ENCODE results near the gene TKFC.

TKFC gene

GRCh38 chr11:61390161-61390560 is 57.1 kb downstream of the TKFC start:
- H3K14ac ChIP-seq (ENCODE audit: low read length): no peak overlapping the region
- H2BK15ac ChIP-seq (ENCODE audit: low read length): no peak overlapping the region
- no peak overlapping the region for H2AFZ ChIP-seq (ENCODE audit: low read length)
- no CpG with 5 or more reads among the region's 1 CpG for WGBS, 2 donors (ENCODE audit: extremely low coverage in 2 of 2, insufficient read length in 2 of 2, insufficient replicate concordance in 1 of 2)
- peaks cover 0 to 2% (median 0%) of the 10 kb centered on the region in 3 experiments for H3K27me3 ChIP-seq (ENCODE audit: control insufficient read depth in 3 of 3, insufficient read depth in 3 of 3, low read depth in 1 of 3, low read length in 3 of 3)
- H3K4me1 ChIP-seq (ENCODE audit: control insufficient read depth in 2 of 2, insufficient read depth in 1 of 2, low read depth in 1 of 2, low read length in 2 of 2): peaks cover 0 to 2% of the 10 kb centered on the region in 2 donors
- no peak overlapping the region for H4K8ac ChIP-seq (ENCODE audit: low read depth, low read length)
- no peak overlapping the region for H3K18ac ChIP-seq (ENCODE audit: low read length)
- DNase-seq (ENCODE audit: low spot score): no peak
- no peak overlapping the region for H3K4me2 ChIP-seq (ENCODE audit: insufficient read depth, low read length, poor library complexity, severe bottlenecking)
- H2AK5ac ChIP-seq (ENCODE audit: low read depth, low read length): no peak overlapping the region
- H2BK12ac ChIP-seq (ENCODE audit: low read length): no peak overlapping the region
- no peak overlapping the region for H2BK5ac ChIP-seq (ENCODE audit: low read length)
- no peak overlapping the region for H2BK120ac ChIP-seq (ENCODE audit: low read depth, low read length)
- H4K91ac ChIP-seq (ENCODE audit: low read depth, low read length, poor library complexity): no peak overlapping the region
- H3K79me1 ChIP-seq (ENCODE audit: low read depth, low read length): no peaks in the 10 kb centered on the region
- peaks cover 3 to 8% of the 10 kb centered on the region in 2 donors for H3K9me3 ChIP-seq (replicated peaks in 1 of 2; ENCODE audit: control insufficient read depth in 2 of 2, insufficient read depth in 1 of 2, low read depth in 1 of 2, low read length in 2 of 2)
- peaks cover 3 to 12% of the 10 kb centered on the region in 2 donors for H3K36me3 ChIP-seq (replicated peaks in 1 of 2; ENCODE audit: control insufficient read depth in 2 of 2, insufficient read depth in 2 of 2, low read length in 2 of 2)
- no peak overlapping the region for H3K27ac ChIP-seq (replicated peaks; ENCODE audit: low read length)
- no peak overlapping the region for H3K9ac ChIP-seq (ENCODE audit: low read depth, low read length, poor library complexity)
- no peak overlapping the region for H3K4me3 ChIP-seq (ENCODE audit: low read length in 2 of 2)
- no peak overlapping the region for H3K23ac ChIP-seq (ENCODE audit: low read depth, low read length, poor library complexity)
- no peak overlapping the region for H3K4ac ChIP-seq (ENCODE audit: low read length)

- peaks cover 9 to 34% of the 10 kb centered on the region in 2 donors for H3K36me3 ChIP-seq (replicated peaks in 1 of 2; ENCODE audit: control insufficient read depth in 2 of 2, insufficient read depth in 2 of 2, low read length in 2 of 2)
- no peak overlapping the region for H3K23ac ChIP-seq (ENCODE audit: low read depth, low read length, poor library complexity)
- H4K8ac ChIP-seq (ENCODE audit: low read depth, low read length): no peak overlapping the region
- peak overlapping the region; percentile 92 for H2AFZ ChIP-seq (ENCODE audit: low read length)
- H3K27ac ChIP-seq (replicated peaks; ENCODE audit: low read length): no peak overlapping the region
- no peak overlapping the region for H3K14ac ChIP-seq (ENCODE audit: low read length)
- H3K4ac ChIP-seq (ENCODE audit: low read length): no peak overlapping the region
- DNase-seq (ENCODE audit: low spot score): peak; percentile 11
- peaks cover 0 to 2% (median 0%) of the 10 kb centered on the region in 3 experiments for H3K27me3 ChIP-seq (ENCODE audit: control insufficient read depth in 3 of 3, insufficient read depth in 3 of 3, low read depth in 1 of 3, low read length in 3 of 3)
- H4K91ac ChIP-seq (ENCODE audit: low read depth, low read length, poor library complexity): no peak overlapping the region
- H2BK12ac ChIP-seq (ENCODE audit: low read length): no peak overlapping the region
- peaks cover 0 to 2% of the 10 kb centered on the region in 2 donors for H3K4me1 ChIP-seq (ENCODE audit: control insufficient read depth in 2 of 2, insufficient read depth in 1 of 2, low read depth in 1 of 2, low read length in 2 of 2)
- peak overlapping the region; percentile 77 to 87 for H3K4me3 ChIP-seq (ENCODE audit: low read length in 2 of 2)
- H3K9ac ChIP-seq (ENCODE audit: low read depth, low read length, poor library complexity): peak overlapping the region; percentile 93
- H2BK120ac ChIP-seq (ENCODE audit: low read depth, low read length): no peak overlapping the region
- no peak overlapping the region for H2AK5ac ChIP-seq (ENCODE audit: low read depth, low read length)
- WGBS, 2 donors (ENCODE audit: extremely low coverage in 2 of 2, insufficient read length in 2 of 2, insufficient replicate concordance in 1 of 2): no CpG with 5 or more reads among the region's 15 CpGs
- peak overlapping the region; percentile 90 for H3K4me2 ChIP-seq (ENCODE audit: insufficient read depth, low read length, poor library complexity, severe bottlenecking)
- no peak overlapping the region for H2BK15ac ChIP-seq (ENCODE audit: low read length)
- no peak overlapping the region for H3K18ac ChIP-seq (ENCODE audit: low read length)
- H3K79me1 ChIP-seq (ENCODE audit: low read depth, low read length): no peaks in the 10 kb centered on the region
- H3K9me3 ChIP-seq (replicated peaks in 1 of 2; ENCODE audit: control insufficient read depth in 2 of 2, insufficient read depth in 1 of 2, low read depth in 1 of 2, low read length in 2 of 2): peaks cover 3 to 8% of the 10 kb centered on the region in 2 donors
- no peak overlapping the region for H2BK5ac ChIP-seq (ENCODE audit: low read length)
Observed at GRCh38 chr11:61392981-61393595, 60.1 kb downstream of the TKFC start.

Measured in neuronal stem cell (in vitro differentiated cells).